ENCODE data around the gene SIRPG. TPM values are rescaled to one million over a fixed set of nuclear protein-coding genes. Genes with fewer than 3 reads are reported as not detected.

Gene SIRPG
- total RNA-seq, 1 donor from 2014 or later, result not detected

DNA sequence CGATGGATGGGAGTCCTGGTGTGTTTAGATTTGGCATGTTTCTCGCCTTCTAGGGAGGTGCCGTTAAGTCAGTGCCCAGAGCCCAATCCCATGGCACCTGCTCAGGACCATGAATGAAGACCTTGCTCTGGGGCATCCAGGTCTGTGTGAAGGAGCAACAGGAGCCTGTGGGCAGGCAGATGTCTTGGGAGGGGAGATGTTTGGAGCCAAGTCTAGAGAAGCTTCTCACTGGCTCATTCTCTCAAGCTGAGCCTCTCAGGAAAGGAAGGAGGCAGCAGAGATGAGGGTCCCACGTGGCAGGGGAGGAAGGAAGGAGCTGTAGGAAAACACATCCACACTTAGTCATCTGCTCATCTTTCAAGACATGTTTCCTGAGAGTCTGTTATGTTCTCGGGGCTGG lies 28.3 kb downstream of the SIRPG start:
- Histone ChIP-seq H3K4me3 (no peak overlapping the region), H3K27ac (replicated peaks) (no peak overlapping the region), H3K27me3 (ENCODE audit: low read depth) (peaks cover 51% of the 10 kb centered on the region), H3K9me3 (replicated peaks) (no peaks in the 10 kb centered on the region), H3K36me3 (no peaks in the 10 kb centered on the region), H3K4me1 (no peaks in the 10 kb centered on the region)
- TF ChIP-seq, protein P1, sequence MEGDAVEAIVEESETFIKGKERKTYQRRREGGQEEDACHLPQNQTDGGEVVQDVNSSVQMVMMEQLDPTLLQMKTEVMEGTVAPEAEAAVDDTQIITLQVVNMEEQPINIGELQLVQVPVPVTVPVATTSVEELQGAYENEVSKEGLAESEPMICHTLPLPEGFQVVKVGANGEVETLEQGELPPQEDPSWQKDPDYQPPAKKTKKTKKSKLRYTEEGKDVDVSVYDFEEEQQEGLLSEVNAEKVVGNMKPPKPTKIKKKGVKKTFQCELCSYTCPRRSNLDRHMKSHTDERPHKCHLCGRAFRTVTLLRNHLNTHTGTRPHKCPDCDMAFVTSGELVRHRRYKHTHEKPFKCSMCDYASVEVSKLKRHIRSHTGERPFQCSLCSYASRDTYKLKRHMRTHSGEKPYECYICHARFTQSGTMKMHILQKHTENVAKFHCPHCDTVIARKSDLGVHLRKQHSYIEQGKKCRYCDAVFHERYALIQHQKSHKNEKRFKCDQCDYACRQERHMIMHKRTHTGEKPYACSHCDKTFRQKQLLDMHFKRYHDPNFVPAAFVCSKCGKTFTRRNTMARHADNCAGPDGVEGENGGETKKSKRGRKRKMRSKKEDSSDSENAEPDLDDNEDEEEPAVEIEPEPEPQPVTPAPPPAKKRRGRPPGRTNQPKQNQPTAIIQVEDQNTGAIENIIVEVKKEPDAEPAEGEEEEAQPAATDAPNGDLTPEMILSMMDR (IDR thresholded peaks at IDR 0.05; ENCODE audit: borderline replicate concordance), result no peak
- intact Hi-C loops (cut with micrococcal nuclease), result no loop called here
- DNase-seq, result no peak

DNA sequence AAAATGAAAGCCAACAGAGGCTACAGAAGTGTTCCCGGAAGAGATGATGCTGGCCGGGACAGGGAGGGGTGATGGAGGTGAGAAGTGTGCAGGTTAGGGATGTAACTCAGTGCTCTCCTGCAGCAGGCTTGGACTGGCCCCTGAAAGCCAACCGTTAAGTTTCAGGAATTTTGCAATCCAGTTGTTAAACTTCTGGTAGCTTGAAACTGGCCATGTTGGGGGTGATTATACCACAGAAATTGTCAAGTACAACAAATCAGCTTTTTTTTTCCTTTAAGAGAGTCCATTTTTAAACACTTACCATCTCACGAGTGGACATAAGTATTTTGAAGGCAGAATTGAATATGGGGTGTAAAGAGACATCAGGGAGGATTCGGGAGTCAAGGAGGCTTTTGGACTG lies 29.0 kb downstream of the SIRPG start:
- Histone ChIP-seq H3K4me1 (no peaks in the 10 kb centered on the region), H3K36me3 (no peaks in the 10 kb centered on the region), H3K9me3 (replicated peaks) (no peaks in the 10 kb centered on the region), H3K27ac (replicated peaks) (no peak overlapping the region), H3K27me3 (ENCODE audit: low read depth) (peaks cover 56% of the 10 kb centered on the region), H3K4me3 (no peak overlapping the region)
- TF ChIP-seq, protein P1 (IDR thresholded peaks at IDR 0.05; ENCODE audit: borderline replicate concordance), result no peak
- DNase-seq, result no peak
- intact Hi-C loops (cut with micrococcal nuclease), result no loop called here

DNA sequence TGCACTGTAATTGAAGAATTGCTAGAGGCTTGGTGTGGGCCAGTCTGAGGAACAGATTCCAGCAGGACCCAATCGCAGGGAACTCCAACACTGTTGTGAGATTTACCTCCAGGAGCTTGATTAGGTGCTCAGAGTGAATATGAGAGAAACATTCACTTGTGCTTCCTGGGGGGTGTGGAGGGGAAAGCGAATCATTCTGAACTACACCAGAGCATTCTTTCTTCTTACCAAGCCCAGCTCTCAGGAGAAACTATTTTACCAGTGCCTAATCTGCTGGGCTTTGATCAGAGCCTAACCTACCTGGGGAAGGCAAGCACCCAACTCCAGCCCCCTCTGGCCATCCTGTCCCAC lies 30.4 kb downstream of the SIRPG start:
- intact Hi-C loops (cut with micrococcal nuclease), result no loop called here
- TF ChIP-seq, protein P1 (IDR thresholded peaks at IDR 0.05; ENCODE audit: borderline replicate concordance), result no peak
- no peaks in the 10 kb centered on the region for H3K9me3 ChIP-seq (replicated peaks)
- peaks cover 59% of the 10 kb centered on the region for H3K27me3 ChIP-seq (ENCODE audit: low read depth)
- DNase-seq, result no peak
- H3K27ac ChIP-seq (replicated peaks), result no peak overlapping the region
- H3K4me1 ChIP-seq, result no peaks in the 10 kb centered on the region
- no peaks in the 10 kb centered on the region for H3K36me3 ChIP-seq
- H3K4me3 ChIP-seq, result no peak overlapping the region

DNA sequence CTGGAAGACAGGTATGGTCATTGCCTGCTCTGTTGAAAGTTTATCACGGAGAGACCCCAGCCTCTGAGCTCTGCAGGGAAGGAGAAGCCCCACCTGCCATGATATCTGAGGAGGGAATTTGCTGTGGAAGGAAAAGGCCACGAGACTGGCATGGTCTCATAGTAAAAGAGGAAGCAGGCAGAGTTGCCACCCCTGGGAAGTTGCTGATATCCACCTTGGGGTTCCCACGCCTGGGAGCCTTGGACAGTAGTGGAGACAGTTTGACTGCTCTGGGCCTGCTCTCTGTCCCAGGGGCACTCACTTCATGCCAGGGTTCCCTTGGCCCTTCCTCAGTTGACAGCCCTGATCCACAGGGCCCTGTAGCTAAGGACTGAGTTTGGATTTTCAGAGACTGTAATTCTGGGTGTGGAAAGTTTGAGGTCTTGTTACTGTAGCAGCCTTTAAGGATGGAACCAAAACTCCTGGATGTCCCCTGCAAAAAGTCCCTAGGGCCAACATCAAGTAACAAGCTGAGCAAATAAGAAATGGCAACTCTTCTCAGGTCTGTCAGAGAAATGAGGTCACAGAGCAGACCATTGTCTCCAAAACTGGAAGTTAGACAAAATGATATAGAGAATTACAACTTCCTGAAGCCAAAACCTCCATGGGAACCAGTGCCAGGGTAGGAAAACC lies 30.9 kb downstream of the SIRPG start:
- Histone ChIP-seq H3K27ac (replicated peaks) (no peak overlapping the region), H3K36me3 (no peaks in the 10 kb centered on the region), H3K9me3 (replicated peaks) (no peaks in the 10 kb centered on the region), H3K4me3 (no peak overlapping the region), H3K27me3 (ENCODE audit: low read depth) (peaks cover 59% of the 10 kb centered on the region), H3K4me1 (no peaks in the 10 kb centered on the region)
- intact Hi-C loops (cut with micrococcal nuclease), result no loop called here
- no peak for DNase-seq
- TF ChIP-seq, protein P1 (IDR thresholded peaks at IDR 0.05; ENCODE audit: borderline replicate concordance), result no peak

DNA sequence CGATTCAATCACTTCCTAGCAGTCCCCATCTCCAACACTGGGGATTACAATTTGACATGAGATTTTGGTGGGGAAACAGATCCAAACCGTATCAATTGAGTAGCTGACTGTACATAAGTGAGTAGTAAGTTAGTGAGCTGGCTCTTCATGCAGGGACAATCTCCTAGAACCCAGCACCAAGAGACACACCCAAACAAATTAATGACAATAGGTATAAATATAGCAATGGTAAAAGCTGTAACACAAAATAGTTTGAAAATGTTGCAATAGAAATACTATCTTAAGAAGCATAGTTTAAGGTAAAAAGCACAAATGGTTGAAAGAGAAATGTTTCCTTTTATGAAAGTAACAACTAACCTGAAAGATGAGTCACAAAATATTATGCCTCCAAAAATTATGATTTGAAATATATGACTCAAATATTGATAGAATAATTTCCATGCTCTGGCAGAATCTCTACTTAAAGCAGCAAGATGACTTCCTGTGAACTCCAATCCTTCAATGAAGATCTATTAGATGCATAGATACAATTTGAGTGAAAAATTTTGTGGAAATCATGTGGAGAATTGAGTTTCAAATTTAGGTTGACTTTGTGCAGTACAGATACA lies 32.4 kb downstream of the SIRPG start:
- H3K4me1 ChIP-seq, result no peaks in the 10 kb centered on the region
- TF ChIP-seq, protein P1 (IDR thresholded peaks at IDR 0.05; ENCODE audit: borderline replicate concordance), result no peak

More for the DNA sequence above, 32.4 kb downstream of the SIRPG start:
- Histone ChIP-seq H3K9me3 (replicated peaks) (no peaks in the 10 kb centered on the region), H3K36me3 (no peaks in the 10 kb centered on the region), H3K27ac (replicated peaks) (no peak overlapping the region), H3K4me3 (no peak overlapping the region), H3K27me3 (ENCODE audit: low read depth) (peaks cover 64% of the 10 kb centered on the region)
- intact Hi-C loops (cut with micrococcal nuclease), result no loop called here
- DNase-seq, result no peak

All from left ventricle myocardium inferior (tissue), 1 donor.